Fibroblast of lung (primary cell): ENCODE data around the gene NSMCE3. TPM values are rescaled to one million over a fixed set of nuclear protein-coding genes. Genes with fewer than 3 reads are reported as not detected.

Experiments used
- DNase-seq, 2 donors: peaks; one replicate each; pipeline versions ENCODE4 v3.0.0 to v3.0.0-alpha.2; 2010; ENCODE audit warnings: low read depth in 2 of 2
- H2AFZ ChIP-seq: 2 replicates; pipeline ENCODE4 v1.5.1; 2012; ENCODE audit warnings: low read length, control low read depth, inconsistent platforms
- H3K27ac ChIP-seq: 2 replicates; pipeline ENCODE4 v1.5.1; 2011; ENCODE audit warnings: low read length, control low read depth; ENCODE audit not compliant: insufficient read depth
- H3K27me3 ChIP-seq: 2 replicates; pipeline ENCODE4 v1.5.1; 2011; ENCODE audit warnings: mild to moderate bottlenecking, low read length; ENCODE audit not compliant: control insufficient read depth, insufficient read depth
- H3K36me3 ChIP-seq: 2 replicates; pipeline ENCODE4 v1.5.1; 2011; ENCODE audit warnings: low read length; ENCODE audit not compliant: control insufficient read depth, insufficient read depth
- H3K4me1 ChIP-seq: 2 replicates; pipeline ENCODE4 v1.5.1; 2011; ENCODE audit warnings: low read length; ENCODE audit not compliant: control insufficient read depth, insufficient read depth; ENCODE audit errors: extremely low read depth
- H3K4me2 ChIP-seq: 2 replicates; pipeline ENCODE4 v1.5.1; 2011; ENCODE audit warnings: low read length, control low read depth; ENCODE audit not compliant: insufficient read depth; ENCODE audit errors: extremely low read depth
- H3K4me3 ChIP-seq, 4 experiments: fragments of 200-600 bp in 1 of 4; sonication (generic) in 1 of 4; replicated peaks in 1 of 4; 2 replicates each; pipeline ENCODE4 v1.5.1; 2011 to 2016; ENCODE audit warnings: low read length in 4 of 4, low read depth in 3 of 4, mild to moderate bottlenecking in 3 of 4, control low read depth in 2 of 4, inconsistent platforms in 1 of 4, mixed read lengths in 1 of 4; ENCODE audit not compliant: insufficient read depth in 1 of 4; ENCODE audit errors: control extremely low read depth in 1 of 4
- H3K79me2 ChIP-seq: 2 replicates; pipeline ENCODE4 v1.5.1; 2012; ENCODE audit warnings: mild to moderate bottlenecking, low read length, inconsistent platforms; ENCODE audit not compliant: control insufficient read depth, insufficient read depth
- H3K9ac ChIP-seq: 2 replicates; pipeline ENCODE4 v1.5.1; 2011; ENCODE audit warnings: mild to moderate bottlenecking, low read length, control low read depth; ENCODE audit not compliant: insufficient read depth
- H3K9me3 ChIP-seq: 2 replicates; pipeline ENCODE4 v1.5.1; 2012; ENCODE audit warnings: low read depth, low read length; ENCODE audit not compliant: control insufficient read depth, insufficient read depth
- H4K20me1 ChIP-seq: 2 replicates; pipeline ENCODE4 v1.5.1; 2011; ENCODE audit warnings: low read length; ENCODE audit not compliant: control insufficient read depth, insufficient read depth; ENCODE audit errors: extremely low read depth
- CTCF ChIP-seq, 2 donors: IDR thresholded peaks in 1 of 2; conservative IDR thresholded peaks in 1 of 2; 1 replicate in 1 of 2; 2 replicates in 1 of 2; pipeline ENCODE4 v1.5.1; 2011 to 2012; ENCODE audit warnings: low read length in 2 of 2, control low read depth in 1 of 2, inconsistent platforms in 1 of 2, low read depth in 1 of 2, mild to moderate bottlenecking in 1 of 2
- EZH2 ChIP-seq: IDR thresholded peaks from 2 replicates; pipeline ENCODE4 v1.5.1; 2012; ENCODE audit warnings: low read length, control low read depth, mild to moderate bottlenecking; ENCODE audit errors: missing control alignments
- polyA plus RNA-seq, 2 donors: library from polyadenylated mRNA; depleted of rRNA in 1 of 2; stranded (reverse) in 1 of 2; unstranded in 1 of 2; fragments of >200 nt; gene quantifications; 2 replicates each; pipeline ENCODE4 v1.2.1, GENCODE V29; 2011 to 2012; ENCODE audit warnings: missing spikeins in 1 of 2
- total RNA-seq: library from RNA; depleted of rRNA; stranded (reverse); fragments of >200 nt; gene quantifications from 2 replicates; pipeline ENCODE4 v1.2.1, GENCODE V29; 2014

Gene NSMCE3
- total and polyA plus RNA-seq, 2 donors (not counting 1 experiment from before 2014, with no cell fraction given) = 7.2 to 8.8 TPM

- H2AFZ ChIP-seq = no peak overlapping the region
- no peak overlapping the region for H3K9ac ChIP-seq
- no peak overlapping the region for H3K4me2 ChIP-seq
- TF ChIP-seq CTCF (conservative IDR thresholded peaks at IDR 0.05 in 1 of 2, IDR thresholded peaks at IDR 0.05 in 1 of 2; ENCODE audit: low read depth in 1 of 2, low read length in 2 of 2) (no peak), EZH2 (no peak)
- H3K27ac ChIP-seq = no peak overlapping the region
- no peak for DNase-seq
- H4K20me1 ChIP-seq = no peaks in the 10 kb centered on the region
- H3K27me3 ChIP-seq = no peaks in the 10 kb centered on the region
- H3K79me2 ChIP-seq = no peaks in the 10 kb centered on the region
- H3K9me3 ChIP-seq = no peaks in the 10 kb centered on the region
- H3K4me3 ChIP-seq = no peak overlapping the region
- no peaks in the 10 kb centered on the region for H3K4me1 ChIP-seq
- H3K36me3 ChIP-seq = no peaks in the 10 kb centered on the region
Observed at GRCh38 chr15:29244544-29244943, 25.1 kb downstream of the NSMCE3 start.

GRCh38 chr15:29244123-29244522, 25.5 kb downstream of the NSMCE3 start:
- Histone ChIP-seq H3K9me3 (no peaks in the 10 kb centered on the region), H3K4me1 (no peaks in the 10 kb centered on the region), H2AFZ (no peak overlapping the region), H3K9ac (no peak overlapping the region), H3K36me3 (no peaks in the 10 kb centered on the region), H3K4me3 (no peak overlapping the region), H3K79me2 (no peaks in the 10 kb centered on the region), H3K27me3 (no peaks in the 10 kb centered on the region), H3K27ac (no peak overlapping the region), H4K20me1 (no peaks in the 10 kb centered on the region), H3K4me2 (no peak overlapping the region)
- TF ChIP-seq EZH2 = no peak
- no peak for TF ChIP-seq CTCF (conservative IDR thresholded peaks at IDR 0.05 in 1 of 2, IDR thresholded peaks at IDR 0.05 in 1 of 2; ENCODE audit: low read depth in 1 of 2, low read length in 2 of 2)
- no peak for DNase-seq

- no peaks in the 10 kb centered on the region for H3K4me1 ChIP-seq
- no peaks in the 10 kb centered on the region for H3K36me3 ChIP-seq
- H3K9ac ChIP-seq = no peak overlapping the region
- H3K79me2 ChIP-seq = no peaks in the 10 kb centered on the region
- no peaks in the 10 kb centered on the region for H3K9me3 ChIP-seq
- TF ChIP-seq EZH2 (no peak), CTCF (conservative IDR thresholded peaks at IDR 0.05 in 1 of 2, IDR thresholded peaks at IDR 0.05 in 1 of 2; ENCODE audit: low read depth in 1 of 2, low read length in 2 of 2) (no peak)
- no peaks in the 10 kb centered on the region for H4K20me1 ChIP-seq
- H2AFZ ChIP-seq = no peak overlapping the region
- H3K27me3 ChIP-seq = no peaks in the 10 kb centered on the region
- H3K4me2 ChIP-seq = no peak overlapping the region
- DNase-seq = peak in 1 of 2 donors; percentile 9
- H3K27ac ChIP-seq = no peak overlapping the region
- H3K4me3 ChIP-seq = no peak overlapping the region
Observed at GRCh38 chr15:29242456-29243242, 27.0 kb downstream of the NSMCE3 start.
